NCI-H2107 (cell line): Measurements from ENCODE around the gene KCNIP4.

Experiments
- DNase-seq: peaks from one replicate; lab custom pipeline; 2025; lab: John Stamatoyannopoulos, UW

KCNIP4 gene

DNA sequence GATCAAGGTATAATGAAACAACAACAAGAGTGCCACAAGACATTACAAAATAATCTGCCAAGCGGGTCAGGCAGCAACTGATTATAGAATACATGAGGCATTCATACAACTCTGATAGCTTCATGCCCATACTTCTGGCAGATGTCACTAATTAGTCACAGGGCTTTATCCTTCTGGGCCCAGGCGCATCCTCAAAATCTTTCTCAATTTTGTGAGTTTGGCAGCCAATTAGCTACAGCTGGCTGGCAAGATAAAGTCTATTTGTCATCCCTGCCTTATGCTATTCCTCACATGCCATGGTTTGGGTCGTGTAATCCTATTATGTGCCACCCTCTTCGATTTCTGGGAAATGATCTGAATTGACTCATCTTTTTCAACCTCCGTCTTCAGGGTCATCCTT is 994.0 kb downstream of the KCNIP4 start:
- DNase-seq = no peak

DNA sequence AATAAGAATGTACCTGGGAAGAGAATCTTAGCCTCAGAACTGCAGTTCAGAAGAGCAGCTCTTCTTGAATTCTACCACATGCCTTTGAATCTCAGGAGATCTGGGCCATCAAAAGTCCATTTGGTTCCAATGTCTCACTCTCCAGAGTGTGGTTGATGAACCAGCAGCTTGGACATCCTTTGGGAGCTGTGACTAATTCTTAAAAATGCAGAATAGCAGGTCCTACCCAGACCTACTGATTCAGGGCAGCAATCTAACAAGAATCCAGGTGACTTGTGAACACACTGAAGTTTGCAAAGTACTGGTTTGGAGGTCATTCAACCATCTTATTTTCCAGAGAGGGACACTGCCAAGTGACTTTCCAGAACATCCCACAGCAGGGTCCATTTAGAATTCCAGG is 1003.6 kb downstream of the KCNIP4 start:
- no peak for DNase-seq

DNA sequence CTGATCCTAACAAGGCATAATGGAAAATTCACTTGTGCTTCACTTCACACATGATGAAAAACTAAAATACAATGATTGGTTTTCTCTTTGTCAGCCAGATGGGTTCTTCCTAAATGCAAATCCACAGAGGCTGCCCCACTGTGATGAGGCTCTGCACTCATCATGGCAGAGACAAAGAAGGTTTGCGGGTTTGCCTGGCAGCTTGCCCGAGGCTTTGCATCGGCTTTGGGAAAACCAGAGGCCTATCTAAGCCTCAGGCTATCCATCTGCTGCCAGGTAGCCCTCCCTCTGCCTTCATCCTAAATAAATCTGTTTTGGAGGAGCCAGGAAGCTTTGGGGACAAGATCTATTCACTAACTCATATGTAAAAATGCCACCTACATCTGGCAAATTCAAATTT is 1004.1 kb downstream of the KCNIP4 start:
- no peak for DNase-seq

DNA sequence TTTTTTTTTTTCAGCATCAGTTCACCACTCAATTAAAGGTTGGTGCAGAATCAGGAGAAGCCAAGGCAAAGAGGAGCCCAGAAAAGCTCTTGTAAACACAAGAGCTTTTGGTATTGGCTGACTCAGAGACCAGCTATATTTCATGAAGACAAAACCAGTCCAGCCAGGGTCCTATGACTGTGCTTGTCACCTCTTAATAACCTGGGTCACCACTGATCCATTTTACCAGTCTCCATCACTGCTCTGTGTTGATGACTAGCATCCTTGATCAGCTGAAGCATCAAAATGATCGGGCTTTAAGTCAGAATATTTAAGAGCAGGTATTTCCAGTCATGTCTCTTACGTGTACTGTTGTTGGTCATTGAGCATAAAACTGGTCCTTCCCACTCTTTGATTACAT is 1010.4 kb downstream of the KCNIP4 start:
- DNase-seq = no peak

DNA sequence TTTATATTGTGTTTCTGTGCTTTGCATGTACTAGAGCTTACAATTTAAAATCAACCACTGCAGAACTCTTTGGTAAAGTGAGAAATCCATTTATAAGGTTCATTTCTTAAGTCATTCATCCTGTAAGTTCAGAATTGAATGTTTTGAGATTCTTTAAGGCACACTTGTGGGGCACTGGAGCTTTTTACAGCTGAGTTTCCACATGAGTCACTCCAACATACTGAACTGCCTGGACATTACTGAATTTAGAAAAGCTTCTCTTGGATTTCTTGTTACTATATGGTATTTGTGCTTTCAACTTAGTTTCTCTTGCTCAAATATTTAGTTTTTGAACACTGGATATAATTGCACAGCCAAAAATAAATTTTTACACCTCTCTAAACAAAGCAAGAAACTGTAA is 1022.0 kb downstream of the KCNIP4 start:
- DNase-seq = no peak

DNA sequence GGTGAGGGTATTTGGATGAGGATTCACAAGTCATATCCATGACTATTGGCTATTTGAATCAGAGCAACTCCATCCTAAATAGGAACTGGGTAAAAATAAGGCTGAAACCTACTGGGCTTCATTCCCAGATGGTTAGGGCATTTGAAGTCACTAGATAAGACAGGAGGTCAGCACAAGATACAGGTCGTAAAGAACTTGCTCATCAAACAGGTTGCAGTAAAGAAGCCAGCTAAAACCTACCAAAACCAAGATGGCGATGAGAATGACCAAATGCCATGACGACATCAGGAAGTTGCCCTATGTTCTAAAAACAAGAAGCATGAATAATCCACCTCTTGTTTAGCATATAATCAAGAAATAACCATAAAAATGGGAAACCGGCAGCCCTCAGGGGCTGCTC is 1023.4 kb downstream of the KCNIP4 start:
- DNase-seq = no peak

DNA sequence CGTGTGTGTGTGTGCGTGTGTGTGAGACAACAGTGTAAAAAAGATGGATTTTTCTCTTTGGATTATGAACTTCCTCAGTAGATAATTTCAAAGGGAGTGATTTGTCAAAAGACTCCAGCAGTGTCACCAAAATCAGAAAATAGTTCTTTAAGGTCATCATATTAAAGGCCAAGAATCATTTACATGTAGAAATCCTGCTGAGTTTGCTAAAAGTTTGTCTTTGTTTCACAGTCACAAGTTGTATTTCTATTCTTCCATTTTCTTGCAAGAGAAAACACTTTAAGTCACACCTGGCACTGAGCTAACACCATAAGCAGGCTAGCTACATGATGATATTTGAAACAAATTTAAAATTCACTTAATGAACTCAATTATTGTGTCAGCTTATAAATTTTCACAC is 1025.6 kb downstream of the KCNIP4 start:
- DNase-seq = no peak

DNA sequence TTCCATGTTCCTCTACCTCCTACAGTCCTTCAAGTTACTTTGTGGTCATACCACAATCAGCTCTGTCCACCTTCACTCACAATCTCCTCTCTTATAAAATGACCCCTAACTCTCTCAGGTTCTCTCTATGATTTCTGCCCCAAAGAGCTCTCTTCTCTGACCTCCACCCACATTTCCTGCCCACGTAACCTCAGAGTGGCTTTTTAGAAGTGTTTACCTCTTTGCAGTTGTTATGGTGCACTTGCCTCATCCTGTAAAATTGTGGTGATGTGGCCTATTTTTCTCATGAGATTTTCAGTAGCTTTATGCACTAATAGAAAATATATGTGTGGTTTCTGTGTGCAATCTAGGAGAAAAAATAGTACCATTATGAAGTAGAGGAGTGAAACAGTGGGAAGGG is 1032.5 kb downstream of the KCNIP4 start:
- no peak for DNase-seq

DNA sequence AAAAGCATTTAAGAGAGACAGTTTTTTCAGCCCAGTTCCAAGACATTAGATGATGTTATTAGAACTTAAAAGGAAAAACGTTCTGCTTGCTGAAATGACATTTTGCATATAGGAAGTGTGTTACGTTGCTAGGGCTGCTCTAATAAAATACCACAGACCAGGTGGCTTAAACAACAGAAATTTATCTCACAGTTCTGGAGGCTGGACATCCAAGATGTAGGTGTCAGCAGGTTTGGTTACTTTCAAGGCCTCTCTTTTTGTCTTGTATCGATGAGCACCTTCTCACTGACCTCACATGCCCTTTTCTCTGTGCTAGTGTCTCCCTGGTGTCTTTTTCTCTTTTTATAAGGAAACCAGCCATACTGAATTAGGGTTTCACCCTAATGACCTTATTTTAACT is 1043.6 kb downstream of the KCNIP4 start:
- no peak for DNase-seq

DNA sequence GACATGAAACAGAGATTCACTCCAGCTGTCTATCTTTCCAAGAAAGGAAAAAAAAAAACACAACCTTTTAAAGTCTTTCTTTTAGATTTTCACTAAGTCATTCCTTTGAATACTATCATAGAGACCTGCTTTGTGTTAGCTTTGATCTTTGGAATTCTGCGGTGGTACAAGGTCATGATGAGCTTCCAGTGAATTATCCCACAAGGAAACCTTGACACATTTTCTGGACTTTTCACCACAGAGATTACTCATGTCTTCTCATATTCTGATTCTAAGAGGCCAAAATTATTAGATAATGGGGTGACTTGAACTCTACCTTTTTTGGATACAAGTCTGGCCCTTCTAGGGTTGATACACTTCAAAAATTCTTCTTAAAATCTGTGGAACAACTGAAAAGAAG is 1046.7 kb downstream of the KCNIP4 start:
- no peak for DNase-seq

DNA sequence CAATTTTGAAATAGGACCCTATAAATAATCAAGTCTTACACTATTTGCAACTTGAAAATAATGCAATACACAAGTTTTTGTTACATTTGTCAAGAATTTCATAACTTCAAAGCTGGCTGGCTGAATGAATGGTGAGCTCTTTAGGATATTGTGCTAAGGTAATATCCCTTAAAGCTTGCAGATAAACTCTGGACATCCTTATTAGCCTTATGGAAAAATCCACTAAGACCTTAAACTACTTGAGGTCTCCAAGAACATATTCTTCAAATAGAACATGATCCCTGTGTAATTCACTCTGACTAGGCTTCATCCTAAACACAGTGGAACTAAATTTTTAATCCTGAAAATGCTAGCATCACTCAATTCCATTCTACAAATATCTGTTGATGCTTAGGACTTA is 1049.0 kb downstream of the KCNIP4 start:
- no peak for DNase-seq

DNA sequence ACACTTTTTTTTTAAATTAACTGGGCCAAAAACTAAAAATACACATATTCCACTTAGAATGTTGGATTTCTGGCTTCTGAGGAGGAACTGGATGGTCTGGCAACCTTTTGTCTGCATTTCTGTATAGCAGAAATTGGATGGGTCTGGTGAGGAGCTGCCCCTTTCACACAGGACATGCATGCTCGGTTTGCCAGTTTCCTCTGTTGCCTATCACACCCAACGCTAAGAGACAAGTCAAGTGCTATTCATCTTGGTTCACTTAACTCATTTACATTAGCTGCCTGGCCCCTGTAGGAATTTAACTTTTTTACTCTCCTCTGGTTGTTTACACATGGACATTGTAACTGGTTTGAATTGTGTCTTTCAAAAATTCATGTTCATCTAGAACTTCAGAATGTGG is 1052.6 kb downstream of the KCNIP4 start:
- no peak for DNase-seq

DNA sequence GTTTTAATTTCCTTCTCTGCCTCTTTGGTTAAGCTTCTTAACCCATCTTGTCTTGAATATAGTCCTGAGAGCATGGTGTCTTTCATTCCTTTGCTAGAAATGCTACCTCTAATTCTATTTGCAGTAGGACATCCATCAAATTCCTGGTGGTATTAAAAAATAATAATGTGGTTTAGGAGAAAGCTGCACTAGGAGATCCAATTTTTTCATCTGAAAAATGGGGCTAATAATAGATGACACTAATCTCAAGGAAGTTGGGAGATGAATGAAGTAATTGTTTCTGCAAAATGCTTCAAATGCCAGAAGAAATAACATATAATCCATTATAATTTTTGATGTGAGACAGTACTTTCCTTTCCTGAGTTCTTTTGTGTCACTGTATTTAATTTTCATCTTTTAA is 1053.4 kb downstream of the KCNIP4 start:
- DNase-seq = no peak

DNA sequence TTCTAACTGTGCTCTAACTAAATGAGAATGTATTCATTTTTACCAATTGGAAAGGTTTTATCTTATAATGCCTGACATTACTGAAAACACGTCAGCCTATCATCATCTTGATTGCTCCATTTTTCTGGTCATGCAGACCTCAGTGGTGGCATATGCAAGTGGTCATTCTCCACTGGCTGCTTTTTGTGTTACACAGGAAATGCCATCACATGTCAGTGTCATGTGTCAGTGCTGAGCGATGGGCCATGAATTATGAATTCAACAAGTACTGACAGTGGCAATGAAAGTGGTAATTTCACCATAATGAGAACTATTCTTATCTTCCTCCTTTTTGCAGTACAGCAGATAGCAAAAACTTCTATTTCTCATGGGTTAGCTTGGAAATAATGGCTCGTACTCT is 1057.8 kb downstream of the KCNIP4 start:
- no peak for DNase-seq

DNA sequence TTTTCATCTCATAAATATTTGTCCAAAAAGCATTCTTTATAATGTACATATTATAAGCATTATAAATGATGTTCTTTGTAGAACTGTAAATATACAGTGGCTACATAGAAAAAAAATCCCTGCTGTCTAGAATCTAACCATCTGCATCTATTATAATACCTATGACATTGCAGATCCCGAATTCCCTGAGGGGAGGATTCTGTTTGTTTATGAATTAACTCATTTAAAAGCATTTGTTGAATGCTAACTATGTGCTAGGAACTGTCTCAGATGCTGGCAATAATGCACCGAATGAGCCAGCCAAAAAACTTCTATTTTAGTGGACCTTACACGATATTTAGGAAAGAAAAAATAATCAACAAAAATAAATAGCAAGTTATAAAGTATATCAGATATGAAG is 1058.7 kb downstream of the KCNIP4 start:
- DNase-seq = no peak

DNA sequence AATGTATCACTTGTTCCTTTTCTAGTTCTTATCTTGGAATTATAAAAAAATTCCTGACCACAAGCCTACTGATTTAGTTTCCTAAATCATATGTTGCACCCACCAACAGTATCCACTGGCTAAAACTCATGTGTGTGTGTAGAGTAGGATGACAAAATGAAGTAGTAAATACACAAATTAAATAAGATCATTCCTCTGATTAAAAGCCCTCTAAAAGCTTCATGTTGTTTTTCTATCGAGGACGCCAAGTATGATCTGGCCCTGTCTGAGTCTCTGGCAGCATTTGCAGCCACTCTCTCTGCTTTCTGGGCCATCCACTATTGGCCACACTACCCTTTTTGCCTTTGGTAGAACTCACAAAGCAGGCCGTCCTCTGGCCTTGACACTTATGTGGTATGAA is 1064.9 kb downstream of the KCNIP4 start:
- DNase-seq = no peak

DNA sequence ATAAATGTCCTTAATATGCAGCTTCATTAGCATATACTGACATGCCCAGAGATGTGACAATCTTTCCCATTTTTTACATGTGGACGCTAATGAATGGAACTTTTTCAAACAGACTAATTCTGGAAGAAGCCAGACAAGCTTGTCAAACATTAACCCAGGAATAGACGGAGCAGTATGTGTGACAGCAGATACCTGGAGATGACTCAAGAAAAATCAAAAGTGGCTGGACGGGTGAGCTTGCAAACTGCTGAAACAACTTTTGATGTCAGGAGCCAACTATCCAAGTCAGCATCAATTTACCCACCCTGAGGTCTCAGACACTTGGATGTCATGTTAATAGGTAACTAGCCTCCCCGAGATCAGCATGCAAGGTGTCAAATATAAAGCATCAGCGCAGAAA is 1065.3 kb downstream of the KCNIP4 start:
- no peak for DNase-seq

DNA sequence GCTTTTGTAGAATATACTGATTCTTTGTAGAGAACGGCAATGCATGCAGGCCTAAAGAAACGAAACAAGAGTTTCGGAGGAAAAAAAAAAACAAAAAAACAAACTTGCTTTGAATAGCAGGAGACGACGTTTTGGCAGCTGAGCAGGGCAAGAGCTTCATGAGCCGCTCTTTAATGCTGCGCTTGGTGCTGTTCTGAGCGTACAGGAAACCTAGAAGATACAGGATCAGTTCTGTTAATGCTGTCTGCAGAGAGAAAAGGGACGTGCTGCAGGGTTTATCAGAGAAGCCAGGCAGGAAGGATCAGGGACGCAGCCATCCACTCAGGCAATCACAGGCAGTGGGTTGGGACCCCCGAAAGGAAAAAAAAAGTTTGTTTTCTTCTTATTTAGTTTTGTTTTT is 1066.1 kb downstream of the KCNIP4 start:
- DNase-seq = no peak

DNA sequence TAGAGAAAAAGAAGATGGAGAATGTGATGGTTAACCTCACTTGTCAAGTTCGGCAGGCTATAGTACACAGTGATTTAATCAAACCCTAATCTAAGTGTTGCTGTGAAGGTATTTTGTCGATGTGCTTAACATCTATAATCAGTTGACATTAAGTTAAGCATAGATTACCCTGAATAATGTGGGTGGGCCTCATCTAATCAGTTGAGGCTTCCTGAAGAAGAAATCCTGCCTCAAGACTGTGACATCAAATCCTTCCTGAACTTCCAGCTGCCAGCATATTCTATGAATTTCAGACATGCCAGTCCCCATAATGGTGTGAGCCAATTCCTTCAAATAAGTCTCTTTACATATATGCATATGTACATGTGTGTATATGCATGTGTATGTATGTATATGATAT is 1066.9 kb downstream of the KCNIP4 start:
- DNase-seq = no peak

DNA sequence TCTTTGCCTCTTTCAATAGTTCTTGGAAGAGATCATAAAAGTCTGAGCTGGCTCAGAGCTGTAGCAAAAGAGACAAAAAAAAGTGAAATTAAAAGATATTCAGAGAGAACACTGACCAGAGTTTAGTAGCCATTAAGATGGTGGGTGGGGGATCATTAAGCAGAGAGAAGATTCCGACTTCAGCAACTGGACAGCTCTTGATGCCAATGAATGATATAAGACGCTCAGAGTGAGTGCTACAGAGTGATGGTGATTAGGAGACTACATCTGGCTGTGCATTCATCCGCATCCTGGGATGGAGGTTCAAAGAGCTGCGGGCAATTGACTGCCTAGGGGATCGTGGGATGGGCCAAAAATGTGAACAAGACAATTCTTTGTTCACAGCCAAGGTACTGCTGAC is 1069.8 kb downstream of the KCNIP4 start:
- no peak for DNase-seq

DNA sequence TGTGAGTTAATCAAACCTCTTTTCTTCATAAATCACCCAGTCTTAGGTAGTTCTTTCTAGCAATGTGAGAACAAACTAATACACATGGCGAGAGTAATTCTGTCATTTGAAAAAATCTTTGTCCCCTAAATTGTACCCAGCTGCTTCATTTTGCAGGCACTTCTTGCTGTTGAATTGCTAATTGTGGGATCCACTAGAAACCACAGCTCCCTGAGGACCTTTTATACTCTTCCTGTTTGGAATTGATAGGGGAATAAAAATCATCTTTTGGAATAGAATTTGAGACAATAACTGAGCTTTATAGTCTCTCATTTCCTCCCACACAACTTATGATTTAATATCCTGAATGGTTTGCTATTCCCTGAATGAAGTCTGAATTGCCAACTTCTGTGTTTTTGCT is 1078.1 kb downstream of the KCNIP4 start:
- no peak for DNase-seq

DNA sequence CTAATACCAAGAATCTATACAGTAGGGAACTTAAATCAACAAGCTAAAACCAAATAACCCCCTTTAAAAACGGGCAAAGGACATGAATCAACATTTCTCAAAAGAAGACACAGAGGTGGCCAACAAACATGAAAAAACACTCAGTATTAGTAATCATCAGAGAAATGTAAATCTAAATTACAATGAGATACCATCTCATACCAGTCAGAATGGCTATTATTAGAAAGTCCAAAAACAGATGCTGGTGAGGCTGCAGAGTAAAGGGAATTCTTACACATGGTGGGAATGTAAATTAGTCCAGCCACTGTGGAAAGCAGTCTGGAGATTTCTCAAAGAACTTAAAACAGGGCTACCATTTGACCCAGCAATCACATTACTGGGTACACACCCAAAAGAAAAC is 1080.5 kb downstream of the KCNIP4 start:
- DNase-seq = no peak

DNA sequence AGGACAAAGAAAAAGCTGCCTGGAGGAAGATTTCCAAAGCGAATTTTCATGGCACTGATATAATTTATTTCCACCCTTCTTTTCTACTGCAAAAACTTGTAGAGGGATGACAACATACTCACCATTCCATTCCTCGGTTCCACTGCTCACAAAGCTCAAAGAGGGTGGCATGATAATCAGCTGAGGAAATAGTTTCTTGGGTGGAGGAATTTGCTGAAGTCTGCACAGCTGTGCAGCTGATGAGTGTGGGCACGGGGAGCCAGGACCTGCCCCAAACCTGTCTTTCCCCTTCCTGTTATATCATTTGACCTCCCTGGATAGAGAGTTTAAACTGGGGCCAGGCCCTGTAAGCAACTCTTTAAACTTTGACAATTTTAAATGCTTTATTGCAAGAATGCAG is 1087.7 kb downstream of the KCNIP4 start:
- DNase-seq = no peak

DNA sequence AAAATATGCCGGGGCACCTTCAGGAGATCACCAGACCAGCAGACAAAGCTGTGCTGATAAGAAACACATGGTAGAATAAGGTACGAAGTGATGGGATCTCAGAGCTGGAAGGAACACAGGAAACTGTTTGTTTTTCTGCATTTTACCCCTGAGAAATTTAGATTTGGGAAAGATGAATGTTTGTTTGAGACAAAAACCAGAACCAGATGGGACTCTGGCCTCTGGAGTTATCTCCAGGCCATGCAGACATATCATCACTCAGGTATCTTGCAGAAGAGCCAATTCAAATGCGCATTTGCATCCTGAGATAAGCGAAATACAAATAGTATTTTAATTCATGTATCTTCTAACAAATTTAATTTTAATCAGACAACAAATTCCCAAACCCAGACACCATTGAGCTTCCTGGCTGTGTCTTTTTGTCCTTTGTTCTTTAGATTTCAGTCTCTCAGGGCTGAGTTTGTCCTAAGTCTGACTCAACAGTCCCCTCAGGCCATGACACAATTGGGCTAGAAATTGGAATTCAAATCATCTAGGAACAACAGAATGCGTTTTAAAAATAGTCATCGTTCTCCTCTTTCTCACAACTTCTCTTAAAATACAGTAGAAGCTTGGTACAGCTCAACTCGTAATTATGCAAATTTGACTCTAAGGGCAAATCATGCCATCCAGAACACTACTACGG is 1089.3 kb downstream of the KCNIP4 start:
- no peak for DNase-seq

DNA sequence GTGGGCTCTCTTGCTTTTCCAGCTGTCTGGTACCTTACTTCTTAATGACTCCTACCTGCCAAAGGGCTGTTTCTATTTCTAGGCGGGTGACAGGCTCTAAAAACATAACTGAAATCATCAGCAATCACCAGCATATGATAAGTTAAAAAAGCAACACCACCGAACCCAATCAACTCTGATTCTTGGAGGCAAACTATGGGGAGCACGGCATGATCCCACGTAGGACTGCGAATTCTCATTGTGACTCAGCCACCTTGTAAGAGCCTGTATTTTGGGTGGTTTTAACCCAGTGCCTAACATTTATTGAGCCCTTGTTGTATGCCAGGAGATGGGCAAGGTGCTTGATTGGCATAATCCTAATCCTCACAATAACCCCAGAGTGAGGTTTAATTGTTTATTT is 1091.5 kb downstream of the KCNIP4 start:
- no peak for DNase-seq
